Mesendoderm (in vitro differentiated cells): ENCODE results near the gene NTNG1.
"Not testable (repeated sequence)": the region's sequence is repeated elsewhere in the genome, so short reads cannot be mapped to it uniquely, and the experiment has no call there.

Experiments
- DNase-seq: peaks from one replicate; pipeline ENCODE4 v3.0.0; 2013
- H2AK5ac ChIP-seq: 2 replicates; pipeline ENCODE4 v1.6.1; 2013; ENCODE audit warnings: low read length, inconsistent platforms
- H2BK120ac ChIP-seq: 2 replicates; pipeline ENCODE4 v1.6.1; 2013; ENCODE audit warnings: low read depth, mild to moderate bottlenecking, low read length, moderate library complexity, mixed read lengths
- H2BK15ac ChIP-seq: replicated peaks from 2 replicates; pipeline ENCODE4 v1.6.1; 2013; ENCODE audit warnings: low read depth, mild to moderate bottlenecking, moderate library complexity
- H2BK5ac ChIP-seq: 2 replicates; pipeline ENCODE4 v1.6.1; 2013; ENCODE audit warnings: low read length, inconsistent platforms
- H3K18ac ChIP-seq: 2 replicates; pipeline ENCODE4 v1.6.1; 2013; ENCODE audit warnings: mild to moderate bottlenecking, low read length, mixed read lengths
- H3K23ac ChIP-seq: one replicate; pipeline ENCODE4 v1.6.1; 2013; ENCODE audit warnings: low read length
- H3K27ac ChIP-seq: 2 replicates; pipeline ENCODE4 v1.5.1; 2013; ENCODE audit warnings: low read depth, mild to moderate bottlenecking, inconsistent platforms, low read length, moderate library complexity
- H3K27me3 ChIP-seq: 2 replicates; pipeline ENCODE4 v1.6.1; 2013; ENCODE audit warnings: low read length, control low read depth, mild to moderate bottlenecking, inconsistent platforms; ENCODE audit not compliant: insufficient read depth, poor library complexity
- H3K36me3 ChIP-seq: 2 replicates; pipeline ENCODE4 v1.6.1; 2013; ENCODE audit warnings: low read length, inconsistent platforms; ENCODE audit not compliant: control insufficient read depth, insufficient read depth
- H3K4ac ChIP-seq: one replicate; pipeline ENCODE4 v1.6.1; 2013; ENCODE audit warnings: low read depth, mild to moderate bottlenecking, low read length, moderate library complexity
- H3K4me1 ChIP-seq: 2 replicates; pipeline ENCODE4 v1.6.1; 2013; ENCODE audit warnings: low read depth, low read length, inconsistent platforms; ENCODE audit not compliant: control insufficient read depth
- H3K4me2 ChIP-seq: 2 replicates; pipeline ENCODE4 v1.6.1; 2013; ENCODE audit warnings: low read length
- H3K4me3 ChIP-seq: 2 replicates; pipeline ENCODE4 v1.5.1; 2013; ENCODE audit warnings: mild to moderate bottlenecking, low read length
- H3K56ac ChIP-seq: one replicate; pipeline ENCODE4 v1.6.1; 2013; ENCODE audit warnings: low read length
- H3K79me1 ChIP-seq: 2 replicates; pipeline ENCODE4 v1.6.1; 2013; ENCODE audit warnings: low read length, inconsistent platforms
- H3K79me2 ChIP-seq: 2 replicates; pipeline ENCODE4 v1.6.1; 2013; ENCODE audit warnings: mild to moderate bottlenecking, low read length; ENCODE audit not compliant: control insufficient read depth, insufficient read depth
- H3K9ac ChIP-seq: 2 replicates; pipeline ENCODE4 v1.6.1; 2013; ENCODE audit warnings: low read length, inconsistent platforms
- H4K5ac ChIP-seq: one replicate; pipeline ENCODE4 v1.6.1; 2013; ENCODE audit warnings: low read length
- H4K8ac ChIP-seq: one replicate; pipeline ENCODE4 v1.6.1; 2013; ENCODE audit warnings: low read depth, mild to moderate bottlenecking, control low read depth, low read length, moderate library complexity
- WGBS: extraction: QIAGEN DNeasy Blood & Tissue Kit; methylation state at CpG from one replicate; pipeline ENCODE4 v1.1.7; 2013; ENCODE audit warnings: low lambda C conversion rate, missing lambda C conversion rate; ENCODE audit not compliant: insufficient coverage; ENCODE audit errors: extremely low coverage; 5-methylcytosine and 5-hydroxymethylcytosine counted together

Gene NTNG1

GRCh38 chr1:107158991-107159390, 18.2 kb downstream of the NTNG1 start:
- no CpG with 5 or more reads among the region's 3 CpGs for WGBS
- no peak overlapping the region for H4K5ac ChIP-seq
- H3K79me1 ChIP-seq: no peaks in the 10 kb centered on the region
- H2BK15ac ChIP-seq: no peak overlapping the region
- H3K27ac ChIP-seq: no peak overlapping the region
- no peaks in the 10 kb centered on the region for H3K27me3 ChIP-seq
- no peak overlapping the region for H2BK120ac ChIP-seq
- no peaks in the 10 kb centered on the region for H3K4me1 ChIP-seq
- H3K4ac ChIP-seq: no peak overlapping the region
- H2AK5ac ChIP-seq: no peak overlapping the region
- no peak overlapping the region for H3K18ac ChIP-seq
- no peak overlapping the region for H3K4me2 ChIP-seq
- H3K56ac ChIP-seq: no peak overlapping the region
- no peaks in the 10 kb centered on the region for H3K36me3 ChIP-seq
- H3K23ac ChIP-seq: no peak overlapping the region
- no peaks in the 10 kb centered on the region for H3K79me2 ChIP-seq
- no peak for DNase-seq
- H3K4me3 ChIP-seq: no peak overlapping the region
- no peak overlapping the region for H3K9ac ChIP-seq
- H4K8ac ChIP-seq: no peak overlapping the region
- no peak overlapping the region for H2BK5ac ChIP-seq

GRCh38 chr1:107162745-107163144, 21.9 kb downstream of the NTNG1 start:
- no peak for DNase-seq
- Histone ChIP-seq H2BK120ac (no peak overlapping the region), H3K4me1 (no peaks in the 10 kb centered on the region), H2BK5ac (no peak overlapping the region), H3K4me2 (no peak overlapping the region), H3K56ac (no peak overlapping the region), H3K4ac (no peak overlapping the region), H3K27ac (no peak overlapping the region), H3K4me3 (no peak overlapping the region), H2AK5ac (no peak overlapping the region), H2BK15ac (no peak overlapping the region), H3K18ac (no peak overlapping the region), H3K79me2 (no peaks in the 10 kb centered on the region), H4K5ac (no peak overlapping the region), H3K23ac (no peak overlapping the region), H4K8ac (no peak overlapping the region), H3K36me3 (no peaks in the 10 kb centered on the region), H3K9ac (no peak overlapping the region), H3K27me3 (no peaks in the 10 kb centered on the region), H3K79me1 (no peaks in the 10 kb centered on the region)
- WGBS: 100% methylated on average over 1 of the region's 1 CpG

GRCh38 chr1:107164901-107165300, 24.1 kb downstream of the NTNG1 start:
- DNase-seq: peak; percentile 47
- H3K79me1 ChIP-seq, H3K9ac ChIP-seq, H2BK15ac ChIP-seq, H3K4ac ChIP-seq, H4K8ac ChIP-seq, H2AK5ac ChIP-seq, H3K4me2 ChIP-seq, H3K4me1 ChIP-seq, H3K36me3 ChIP-seq, H3K79me2 ChIP-seq, H3K56ac ChIP-seq, H2BK5ac ChIP-seq, H3K23ac ChIP-seq, H3K27me3 ChIP-seq, H3K27ac ChIP-seq, H3K4me3 ChIP-seq, H3K18ac ChIP-seq, H4K5ac ChIP-seq, H2BK120ac ChIP-seq: not testable (repeated sequence)
- no CpG with 5 or more reads among the region's 9 CpGs for WGBS

- H2BK15ac ChIP-seq: no peak overlapping the region
- DNase-seq: no peak
- no peaks in the 10 kb centered on the region for H3K4me1 ChIP-seq
- H3K18ac ChIP-seq: no peak overlapping the region
- H3K4ac ChIP-seq: no peak overlapping the region
- H3K79me1 ChIP-seq: no peaks in the 10 kb centered on the region
- no peak overlapping the region for H3K56ac ChIP-seq
- H2BK5ac ChIP-seq: no peak overlapping the region
- no CpG with 5 or more reads among the region's 3 CpGs for WGBS
- H3K4me2 ChIP-seq: no peak overlapping the region
- no peak overlapping the region for H4K5ac ChIP-seq
- H3K27ac ChIP-seq: no peak overlapping the region
- H3K9ac ChIP-seq: no peak overlapping the region
- H4K8ac ChIP-seq: no peak overlapping the region
- no peak overlapping the region for H2BK120ac ChIP-seq
- H3K36me3 ChIP-seq: no peaks in the 10 kb centered on the region
- no peaks in the 10 kb centered on the region for H3K27me3 ChIP-seq
- no peaks in the 10 kb centered on the region for H3K79me2 ChIP-seq
- H3K23ac ChIP-seq: no peak overlapping the region
- no peak overlapping the region for H3K4me3 ChIP-seq
- H2AK5ac ChIP-seq: no peak overlapping the region
Measured at GRCh38 chr1:107169615-107170014, 28.8 kb downstream of the NTNG1 start.

- Histone ChIP-seq H2BK15ac (no peak overlapping the region), H3K9ac (no peak overlapping the region), H4K5ac (no peak overlapping the region), H3K4me2 (no peak overlapping the region), H4K8ac (no peak overlapping the region), H2AK5ac (no peak overlapping the region), H3K18ac (peak overlapping the region; percentile 70), H3K4ac (no peak overlapping the region), H3K79me1 (no peaks in the 10 kb centered on the region), H3K27me3 (no peaks in the 10 kb centered on the region), H3K56ac (no peak overlapping the region), H2BK120ac (no peak overlapping the region), H3K36me3 (no peaks in the 10 kb centered on the region), H3K4me1 (no peaks in the 10 kb centered on the region), H3K4me3 (no peak overlapping the region), H2BK5ac (no peak overlapping the region), H3K79me2 (no peaks in the 10 kb centered on the region), H3K23ac (no peak overlapping the region), H3K27ac (no peak overlapping the region)
- WGBS: no CpG with 5 or more reads among the region's 5 CpGs
- DNase-seq: peak; percentile 42
Measured at GRCh38 chr1:107171333-107171732, 30.5 kb downstream of the NTNG1 start.

GRCh38 chr1:107172450-107173170, 31.8 kb downstream of the NTNG1 start:
- H3K56ac ChIP-seq: no peak overlapping the region
- H2BK15ac ChIP-seq: no peak overlapping the region
- H3K79me1 ChIP-seq: no peaks in the 10 kb centered on the region
- H2AK5ac ChIP-seq: no peak overlapping the region
- no peak overlapping the region for H3K4me3 ChIP-seq
- H3K23ac ChIP-seq: no peak overlapping the region
- WGBS: no CpG with 5 or more reads among the region's 5 CpGs
- no peak overlapping the region for H4K5ac ChIP-seq
- H3K4me2 ChIP-seq: no peak overlapping the region
- H2BK5ac ChIP-seq: no peak overlapping the region
- no peak overlapping the region for H3K9ac ChIP-seq
- H3K4ac ChIP-seq: no peak overlapping the region
- H3K27me3 ChIP-seq: no peaks in the 10 kb centered on the region
- H3K27ac ChIP-seq: no peak overlapping the region
- H4K8ac ChIP-seq: no peak overlapping the region
- no peaks in the 10 kb centered on the region for H3K79me2 ChIP-seq
- H2BK120ac ChIP-seq: no peak overlapping the region
- H3K36me3 ChIP-seq: no peaks in the 10 kb centered on the region
- no peaks in the 10 kb centered on the region for H3K4me1 ChIP-seq
- no peak for DNase-seq
- H3K18ac ChIP-seq: no peak overlapping the region
